GM19043 (cell line): Measurements from ENCODE around the gene C16orf89.
"Not testable (repeated sequence)": the region's sequence is repeated elsewhere in the genome, so short reads cannot be mapped to it uniquely, and the experiment has no call there.

ENCODE experiments used
- ATAC-seq: cut with Tn5 transposase; IDR thresholded peaks from one replicate; pipeline ENCODE4 v1.9.1; 2021; ENCODE audit warnings: low read depth; ENCODE audit not compliant: unreplicated experiment

Gene C16orf89, protein sequence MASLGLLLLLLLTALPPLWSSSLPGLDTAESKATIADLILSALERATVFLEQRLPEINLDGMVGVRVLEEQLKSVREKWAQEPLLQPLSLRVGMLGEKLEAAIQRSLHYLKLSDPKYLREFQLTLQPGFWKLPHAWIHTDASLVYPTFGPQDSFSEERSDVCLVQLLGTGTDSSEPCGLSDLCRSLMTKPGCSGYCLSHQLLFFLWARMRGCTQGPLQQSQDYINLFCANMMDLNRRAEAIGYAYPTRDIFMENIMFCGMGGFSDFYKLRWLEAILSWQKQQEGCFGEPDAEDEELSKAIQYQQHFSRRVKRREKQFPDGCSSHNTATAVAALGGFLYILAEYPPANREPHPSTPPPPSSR

GRCh38 chr16:5065813-5066212 is at the start of gene C16orf89:
TSS of gene C16orf89 (minus strand) at chr16:5065956. CDS start at chr16:5065908, 48 bp downstream.
- no peak for ATAC-seq

- ATAC-seq: not testable (repeated sequence)
Observed at GRCh38 chr16:5110933-5111332, 45.2 kb upstream of the C16orf89 start.

DNA sequence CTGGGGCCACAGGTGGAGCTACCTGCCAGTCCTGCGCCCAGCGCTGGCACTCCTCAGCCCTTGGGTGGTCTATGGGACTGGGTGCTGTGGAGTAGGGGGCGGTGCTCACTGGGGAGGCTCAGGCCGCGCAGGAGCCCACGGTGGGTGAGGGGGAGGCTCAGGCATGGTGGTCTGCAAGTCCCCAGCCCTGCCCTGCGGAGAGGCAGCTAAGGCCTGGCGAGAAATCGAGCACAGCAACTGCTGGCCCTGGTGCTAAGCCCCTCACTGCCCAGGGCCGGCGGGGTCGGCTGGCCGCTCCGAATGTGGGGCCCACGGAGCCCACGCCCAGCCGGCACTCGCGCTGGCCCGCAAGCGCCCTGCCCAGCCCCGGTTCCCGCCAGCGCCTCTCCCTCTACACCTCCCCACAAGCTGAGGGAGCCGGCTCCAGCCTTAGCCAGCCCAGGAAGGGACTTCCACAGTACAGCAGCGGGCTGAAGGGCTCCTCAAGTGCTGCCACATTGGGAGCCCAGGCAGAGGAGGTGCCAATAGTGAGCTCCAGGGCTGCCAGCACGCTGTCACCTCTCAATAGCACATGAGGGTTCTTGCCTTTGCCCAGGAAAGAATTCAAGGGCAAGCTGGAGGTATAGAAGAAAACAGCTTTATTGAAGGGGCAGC is 42.9 kb upstream of the C16orf89 start:
- ATAC-seq: no peak

DNA sequence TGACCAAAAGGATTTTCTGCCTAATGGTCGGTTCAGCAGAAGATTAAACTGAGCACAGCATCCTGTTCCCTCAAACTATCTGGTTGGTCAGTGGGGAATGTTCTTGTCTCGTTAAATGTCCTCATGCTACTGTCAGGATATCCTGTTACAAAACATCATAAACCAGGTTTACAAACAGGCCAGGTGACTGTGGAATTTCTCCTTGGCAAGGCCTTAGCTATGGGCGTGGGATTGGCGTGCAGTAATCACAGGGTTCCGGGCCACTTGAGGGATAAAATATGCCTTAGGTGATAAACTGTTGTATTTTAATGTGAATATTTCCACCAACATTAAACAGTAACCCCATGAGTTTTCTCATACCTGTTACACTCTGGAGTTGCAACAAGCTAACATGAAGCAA is 39.3 kb upstream of the C16orf89 start:
- not testable (repeated sequence) for ATAC-seq

DNA sequence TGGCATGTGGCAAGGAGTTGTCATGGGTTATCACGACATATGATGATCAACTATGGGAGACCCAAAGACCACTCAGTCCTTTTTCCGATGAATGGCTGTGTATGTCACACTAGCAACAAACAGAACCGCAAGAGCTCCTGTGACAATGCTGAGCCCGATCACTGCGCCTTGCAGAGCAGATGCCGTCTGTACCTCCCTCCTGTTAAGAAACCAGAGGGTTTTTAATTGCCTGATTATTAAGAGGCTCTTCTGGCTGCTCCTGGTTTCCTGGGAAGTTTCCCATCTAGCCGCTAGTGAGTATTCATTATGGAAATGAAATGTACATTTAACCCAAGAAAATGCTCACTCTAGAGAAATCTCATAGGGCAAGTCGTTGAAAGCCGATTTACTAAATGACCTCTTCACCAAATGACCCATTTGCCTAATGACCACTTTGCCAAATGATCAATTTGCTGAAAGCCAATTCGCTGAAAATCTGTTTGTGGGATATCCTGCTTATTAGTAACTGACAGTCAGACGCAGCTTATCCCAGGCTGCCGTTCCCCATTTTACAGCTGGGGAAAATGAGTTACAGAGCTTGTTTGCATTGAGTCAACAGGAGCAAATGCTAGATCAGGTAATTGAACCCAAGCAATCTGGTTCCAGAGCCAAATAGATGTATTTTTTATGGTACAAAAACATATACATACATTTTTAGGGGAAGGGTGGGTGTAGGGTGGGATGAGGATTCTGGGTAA is 37.7 kb upstream of the C16orf89 start:
- ATAC-seq: not testable (repeated sequence)

DNA sequence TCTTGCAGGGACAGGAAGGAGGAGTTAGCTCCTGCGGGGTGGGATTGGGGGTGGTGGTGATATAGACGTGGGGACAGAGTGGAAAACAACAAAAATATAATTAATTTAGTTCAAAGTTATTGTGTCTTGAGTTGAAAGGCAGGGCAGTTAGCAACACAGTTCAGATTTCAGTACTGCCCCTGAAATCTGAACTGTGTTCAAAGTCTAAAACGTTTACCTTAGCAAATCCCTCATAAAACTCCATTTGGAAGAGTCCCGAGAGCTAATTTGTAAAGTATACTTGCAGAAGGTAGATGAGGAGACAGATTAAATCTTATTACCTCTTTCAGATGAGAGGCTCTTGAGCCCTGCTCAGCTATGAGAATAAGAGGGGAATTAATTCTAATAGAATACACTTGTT is 33.4 kb upstream of the C16orf89 start:
- ATAC-seq: not testable (repeated sequence)

DNA sequence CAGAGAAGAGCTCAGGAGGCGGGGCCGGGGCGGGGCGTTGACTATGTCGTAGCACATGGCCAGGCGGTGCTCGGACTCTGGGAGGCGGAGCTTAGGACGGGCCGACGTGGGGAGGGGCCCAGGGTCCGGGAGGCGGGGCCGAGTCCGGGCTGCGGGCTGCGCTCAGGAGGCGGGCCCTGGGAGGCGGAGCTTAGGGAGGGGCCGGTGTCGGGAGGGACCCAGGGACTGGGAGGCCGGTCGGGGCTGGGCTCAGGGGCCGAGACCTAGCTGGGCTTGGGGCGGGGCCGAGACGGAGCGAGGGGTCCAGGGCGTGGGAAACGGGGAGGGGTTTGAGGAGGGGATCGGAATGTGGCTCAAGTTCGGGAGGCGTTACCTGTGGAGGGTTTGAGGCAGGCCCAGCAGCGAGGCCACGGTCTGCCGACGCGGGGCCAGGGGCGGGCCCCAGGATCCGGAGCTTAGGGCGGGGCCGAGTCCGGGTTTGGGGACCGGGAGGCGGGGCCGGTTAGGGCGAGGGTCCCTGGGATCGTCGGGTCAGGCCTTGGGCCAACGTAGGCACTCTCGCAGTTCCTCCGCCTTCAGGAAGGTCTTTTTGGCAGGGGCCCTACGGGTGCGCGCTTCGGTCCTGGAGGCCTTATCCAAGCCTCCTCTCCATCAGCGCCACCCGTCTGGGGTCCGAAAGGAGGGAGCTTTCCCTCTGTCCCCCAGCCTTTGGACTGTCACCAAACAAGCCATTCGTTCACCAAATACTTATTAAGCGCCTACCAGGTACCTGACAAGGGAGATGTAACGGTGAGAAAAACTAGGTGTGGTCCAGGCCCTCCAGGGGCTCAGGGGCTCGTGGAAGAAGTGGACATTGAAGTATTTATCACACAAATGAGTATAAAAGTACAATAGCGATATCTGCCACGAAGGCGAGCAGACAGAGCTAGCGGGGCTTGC is 32.7 kb upstream of the C16orf89 start:
- peak; percentile 56 for ATAC-seq

DNA sequence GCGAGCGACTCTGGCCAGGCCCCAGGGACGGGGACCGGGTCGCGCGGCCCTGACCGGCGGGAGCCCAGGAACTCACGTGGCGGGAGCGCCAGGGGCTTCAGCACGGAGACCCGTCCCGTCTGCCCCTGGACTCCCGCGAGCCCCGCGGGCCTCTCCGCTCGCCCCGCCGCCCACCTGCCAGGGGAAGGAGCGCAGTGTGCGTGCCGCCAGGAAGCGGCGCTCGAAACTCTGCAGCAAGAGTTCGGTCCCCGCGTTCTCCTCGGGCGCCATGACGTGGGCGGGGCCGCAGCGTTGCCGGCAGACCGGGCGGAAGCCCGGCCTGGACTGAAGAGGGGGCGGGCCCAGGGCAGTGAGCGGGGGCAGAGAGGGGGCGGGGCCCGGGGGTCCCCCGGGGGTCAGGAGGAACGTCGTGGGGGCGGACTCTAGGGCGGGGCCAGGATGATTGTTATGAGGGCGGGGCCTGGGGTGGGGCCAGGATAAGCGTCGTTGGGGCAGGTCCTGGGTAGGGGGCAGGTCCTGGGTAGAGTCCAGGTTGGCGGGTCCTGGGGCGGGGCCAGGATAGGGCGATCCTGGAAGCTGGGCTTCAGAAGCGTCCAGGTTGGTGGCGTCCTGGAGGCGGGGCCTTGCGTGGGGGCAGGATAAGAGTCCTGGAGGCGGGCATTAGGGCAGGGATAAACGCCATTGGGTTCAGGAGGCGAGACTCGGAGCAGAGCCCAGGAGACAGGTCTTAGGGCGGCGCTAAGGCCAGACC is 31.9 kb upstream of the C16orf89 start, which contains the start of gene EEF2KMT:
Gene EEF2KMT (minus strand): TSS at position 326 of the 751 bp plus-strand sequence. CDS start 56 bp downstream, at position 270.
- peak; percentile 91 for ATAC-seq

- not testable (repeated sequence) for ATAC-seq
Observed at GRCh38 chr16:5097061-5097469, 31.3 kb upstream of the C16orf89 start.

DNA sequence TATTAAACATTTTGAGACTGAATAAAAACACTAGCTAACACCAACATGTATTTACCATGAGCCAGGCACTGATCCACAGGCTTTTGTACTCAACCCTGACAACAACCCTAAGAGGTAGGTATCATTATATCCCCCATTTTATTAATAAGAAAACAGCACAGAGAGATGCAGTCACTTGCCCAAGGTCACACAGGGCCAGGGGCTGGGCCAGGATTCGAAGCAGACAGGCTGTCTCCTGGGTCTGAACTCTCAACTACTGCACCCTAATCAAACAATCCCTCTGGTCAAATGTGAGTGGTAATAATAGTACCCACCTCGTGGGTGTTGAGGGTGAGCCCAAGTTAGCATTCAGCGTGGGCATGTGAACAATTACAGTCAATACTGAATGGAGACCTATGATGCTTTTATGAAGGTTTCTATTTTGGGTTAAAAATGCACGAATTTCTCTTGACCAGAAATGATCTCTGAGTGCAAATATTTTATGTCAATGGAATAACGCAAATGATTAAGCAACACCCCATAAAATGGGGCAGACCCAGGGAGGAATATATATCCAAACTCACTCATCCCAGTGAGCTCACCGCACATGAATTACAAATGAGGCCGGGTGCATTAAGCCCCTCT is 30.8 kb upstream of the C16orf89 start:
- not testable (repeated sequence) for ATAC-seq

DNA sequence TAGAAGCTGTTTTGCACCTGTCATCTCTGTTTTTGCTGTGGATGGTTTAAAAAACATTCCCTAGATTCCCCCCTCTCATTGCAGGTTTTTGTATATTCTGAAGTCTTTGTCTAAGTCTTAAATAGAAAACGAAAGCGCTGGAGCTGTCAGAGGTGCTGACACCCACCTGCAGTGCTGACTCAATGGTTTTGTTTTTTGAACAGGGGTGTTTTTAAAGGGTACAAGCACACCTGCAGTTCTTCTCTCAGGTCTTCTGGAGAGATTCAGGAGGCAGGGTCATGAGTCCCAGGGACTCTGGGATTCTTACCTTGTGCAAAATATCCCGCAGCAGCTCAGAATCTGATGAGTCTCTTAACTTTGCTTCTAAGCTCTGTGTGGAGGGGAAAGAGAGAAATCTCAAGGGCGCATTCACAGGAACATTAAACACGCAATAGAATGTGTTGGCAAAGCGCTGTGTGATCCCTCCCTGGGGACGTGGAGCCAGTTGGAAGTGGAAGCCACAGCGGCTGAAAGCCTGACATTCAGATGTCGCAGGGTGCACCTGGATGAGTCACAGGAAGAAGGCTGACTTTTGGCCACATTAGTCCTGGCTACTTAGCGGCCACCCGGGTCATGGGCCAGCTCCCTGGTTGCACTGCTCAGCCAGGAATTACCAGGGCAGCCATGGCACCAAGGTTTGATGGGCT is 29.5 kb upstream of the C16orf89 start:
- not testable (repeated sequence) for ATAC-seq

GRCh38 chr16:5093746-5094145 is 28.0 kb upstream of the C16orf89 start:
- ATAC-seq: not testable (repeated sequence)

GRCh38 chr16:5093081-5093480 is 27.3 kb upstream of the C16orf89 start:
- not testable (repeated sequence) for ATAC-seq

DNA sequence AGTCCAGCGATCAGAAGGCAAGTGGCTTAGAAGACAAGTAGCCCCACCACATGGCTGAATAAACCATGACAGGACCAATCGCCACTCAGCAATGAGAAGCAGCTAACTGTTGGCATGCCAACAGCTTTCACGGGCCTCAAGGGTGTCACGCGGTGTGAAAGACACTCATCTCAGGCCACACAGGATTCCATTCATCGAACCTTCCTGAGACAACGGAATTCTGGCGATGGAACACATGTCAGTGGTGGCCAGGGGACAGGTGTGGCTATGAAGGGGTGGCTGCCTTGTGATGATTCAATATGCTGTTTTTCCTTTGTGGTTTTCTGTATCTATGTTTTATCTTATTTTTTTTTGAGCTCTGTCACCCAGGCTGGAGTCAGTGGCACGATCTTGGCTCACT is 24.8 kb upstream of the C16orf89 start:
- not testable (repeated sequence) for ATAC-seq

DNA sequence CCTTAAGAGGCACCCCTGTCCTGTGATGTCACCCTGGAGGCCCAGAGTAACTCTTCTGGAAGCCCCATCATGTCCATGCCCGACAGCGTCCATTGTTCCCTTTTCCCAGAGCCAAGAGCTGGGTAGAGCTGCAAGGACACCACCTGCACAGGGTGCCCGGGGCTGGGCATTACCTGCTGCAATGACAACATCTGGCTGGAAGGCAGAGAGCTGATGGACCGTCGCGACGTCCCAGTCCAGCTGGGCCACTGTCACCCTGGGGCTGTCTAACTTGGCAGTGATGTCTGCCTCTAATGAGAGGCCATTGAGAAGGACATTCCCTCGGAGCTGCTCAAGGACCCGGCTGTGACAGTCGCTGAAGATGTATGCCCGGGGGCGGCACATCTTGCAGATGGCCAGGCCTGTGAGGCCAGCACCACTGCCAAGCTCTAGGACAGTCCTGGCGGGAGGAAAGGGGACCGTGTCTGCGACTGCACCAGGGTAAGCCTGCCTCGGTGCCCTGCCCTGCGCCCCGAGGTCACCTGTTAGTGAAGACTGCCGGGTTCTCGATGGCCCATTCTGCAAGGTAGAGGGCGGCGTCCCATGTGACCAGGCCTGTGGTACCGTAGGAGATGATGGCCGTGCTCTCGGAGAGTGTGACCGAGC is 24.3 kb upstream of the C16orf89 start:
- ATAC-seq: not testable (repeated sequence)

- not testable (repeated sequence) for ATAC-seq
Observed at GRCh38 chr16:5088936-5089335, 23.2 kb upstream of the C16orf89 start.

GRCh38 chr16:5088086-5088790 is 22.5 kb upstream of the C16orf89 start:
- ATAC-seq: not testable (repeated sequence)
